K562 (cell line): Measurements from ENCODE around the gene EMC10. TPM values are rescaled to one million over a fixed set of nuclear protein-coding genes. Genes with fewer than 3 reads are reported as not detected.

ENCODE experiments used
- ATAC-seq: fragments of 200-7000 bp; cut with Tn5 transposase; 3 replicates; pipeline ENCODE4 v1.9.1; 2020; ENCODE audit warnings: moderate library complexity
- BruUV-seq: library from RNA; stranded (reverse); fragments of 400-500 nt; replicated peaks from 2 replicates; lab custom pipeline; 2021; lab: Mats Ljungman, UMichigan
- CTCF ChIA-PET: fragments of 300-600 bp; formaldehyde crosslinking; extraction: SDS; loops from one replicate; lab custom pipeline; 2021; ENCODE audit warnings: low intra/inter-chr PET ratio; lab: Yijun Ruan, JAX
- POLR2A ChIA-PET: fragments of 300-600, 350-650 bp; sonication (Branson Sonifier 250); formaldehyde crosslinking; extraction: SDS; loops from one replicate; lab custom pipeline; 2021; ENCODE audit warnings: antibody characterized with exemption, inconsistent platforms; lab: Yijun Ruan, JAX
- DNase-seq, 4 experiments: peaks; one replicate each; pipeline versions ENCODE4 v3.0.0 to v3.0.0-alpha.2; 2011 to 2018; ENCODE audit warnings: low spot score in 3 of 4, mixed read lengths in 3 of 4; ENCODE audit errors: extremely low read depth in 1 of 4
- FAIRE-seq: peaks from 2 replicates; lab custom pipeline; 2011; peaks lifted over from hg19 to GRCh38; lab: Jason Lieb, UNC
- H2AFZ ChIP-seq: 2 replicates; pipeline ENCODE4 v1.6.0; 2011; ENCODE audit warnings: low read depth, low read length, control low read depth, inconsistent platforms
- H3K27ac ChIP-seq: fragments of 200-600 bp; 3 replicates; pipeline ENCODE4 v1.8.0; 2011; ENCODE audit warnings: low read depth, mild to moderate bottlenecking, control low read depth, inconsistent platforms, low read length, moderate library complexity, mixed read lengths; ENCODE audit errors: extremely low read depth
- H3K27me3 ChIP-seq, 2 experiments: fragments of 300-600 bp in 1 of 2; 2 replicates in 1 of 2; 3 replicates in 1 of 2; pipeline versions ENCODE4 v1.6.0 to v1.8.0; 2011; ENCODE audit warnings: inconsistent platforms in 2 of 2, low read length in 2 of 2, mild to moderate bottlenecking in 1 of 2, mixed read lengths in 1 of 2, moderate library complexity in 1 of 2; ENCODE audit not compliant: control insufficient read depth in 2 of 2, insufficient read depth in 2 of 2
- H3K36me3 ChIP-seq: fragments of 300-600 bp; 3 replicates; pipeline ENCODE4 v1.8.0; 2011; ENCODE audit warnings: mild to moderate bottlenecking, low read length, inconsistent platforms; ENCODE audit not compliant: control insufficient read depth, insufficient read depth
- H3K4me1 ChIP-seq, 2 experiments: fragments of 200-600 bp in 1 of 2; replicated peaks in 1 of 2; 2 replicates in 1 of 2; 3 replicates in 1 of 2; pipeline versions ENCODE4 v1.5.1 to v1.8.0; 2011; ENCODE audit warnings: inconsistent platforms in 2 of 2, low read length in 2 of 2, mild to moderate bottlenecking in 1 of 2, mixed read lengths in 1 of 2, moderate library complexity in 1 of 2; ENCODE audit not compliant: control insufficient read depth in 2 of 2, insufficient read depth in 2 of 2
- H3K4me2 ChIP-seq: 2 replicates; pipeline ENCODE4 v1.6.1; 2011; ENCODE audit warnings: low read length, control low read depth, inconsistent platforms, mixed read lengths; ENCODE audit not compliant: insufficient read depth
- H3K4me3 ChIP-seq: fragments of 200-600 bp; sonication (generic), shearing (Covaris generic); 2 replicates; pipeline ENCODE4 v1.5.1; 2016; ENCODE audit warnings: control low read depth, inconsistent platforms
- H3K79me2 ChIP-seq: fragments of 200-600 bp; 3 replicates; pipeline ENCODE4 v1.8.0; 2011; ENCODE audit warnings: low read length, inconsistent platforms; ENCODE audit not compliant: control insufficient read depth, insufficient read depth
- H3K9ac ChIP-seq, 2 experiments: 2 replicates each; pipeline versions ENCODE4 v1.6.0 to v1.6.1; 2011; ENCODE audit warnings: low read depth in 2 of 2, low read length in 2 of 2, control low read depth in 1 of 2, inconsistent platforms in 1 of 2, mild to moderate bottlenecking in 1 of 2, mixed read lengths in 1 of 2; ENCODE audit not compliant: insufficient read depth in 1 of 2
- H3K9me1 ChIP-seq: one replicate; pipeline ENCODE4 v1.6.0; 2011; ENCODE audit warnings: inconsistent platforms, mild to moderate bottlenecking, low read length, moderate library complexity; ENCODE audit not compliant: control insufficient read depth, insufficient read depth
- H3K9me3 ChIP-seq: replicated peaks from 2 replicates; pipeline ENCODE4 v1.5.1; 2011; ENCODE audit warnings: low read depth, low read length, inconsistent platforms; ENCODE audit not compliant: control insufficient read depth, insufficient read depth
- H4K20me1 ChIP-seq: replicated peaks from 2 replicates; pipeline ENCODE4 v1.6.1; 2011; ENCODE audit warnings: low read length, inconsistent platforms, mixed read lengths; ENCODE audit not compliant: control insufficient read depth, insufficient read depth
- CBFA2T2 ChIP-seq: fragments of 450-650 bp; conservative IDR thresholded peaks from 2 replicates; pipeline ENCODE4 v1.6.1; 2017; ENCODE audit warnings: mild to moderate bottlenecking
- PHF8 ChIP-seq: fragments of 200-600 bp; sonication (generic); IDR thresholded peaks from 2 replicates; pipeline ENCODE4 v1.6.1; 2012; ENCODE audit warnings: mixed run types, mild to moderate bottlenecking, inconsistent platforms, low read length, moderate library complexity, borderline replicate concordance
- POLR2G ChIP-seq: fragments of 200-400 bp; formaldehyde crosslinking; IDR thresholded peaks from 2 replicates; pipeline ENCODE4 v1.6.1; 2017; ENCODE audit warnings: low read depth, mild to moderate bottlenecking, antibody characterized with exemption, low read length, moderate library complexity
- PRMT5 ChIP-seq: sonication (generic); formaldehyde crosslinking; IDR thresholded peaks from 2 replicates; pipeline ENCODE4 v1.5.0; 2020; ENCODE audit warnings: missing genetic modification reagents
- RBFOX2 ChIP-seq: fragments of 200-400 bp; formaldehyde crosslinking; IDR thresholded peaks from 2 replicates; pipeline ENCODE4 v1.6.1; 2017; ENCODE audit warnings: low read depth, mild to moderate bottlenecking, low read length, moderate library complexity
- RCOR1 ChIP-seq, 2 experiments: IDR thresholded peaks; 2 replicates each; pipeline ENCODE4 v1.6.1; 2012; ENCODE audit warnings: low read depth in 2 of 2, low read length in 2 of 2, borderline replicate concordance in 1 of 2, improper control_type of control experiment in 1 of 2
- WGBS: fragments of 100-300 bp; shearing (Covaris generic); methylation state at CpG from one replicate; pipeline ENCODE4 v1.1.6; 2016; ENCODE audit warnings: low coverage, mixed read lengths; ENCODE audit not compliant: insufficient coverage; ENCODE audit errors: missing lambda C conversion rate; 5-methylcytosine and 5-hydroxymethylcytosine counted together
- in situ Hi-C: fragments of 300-500 bp; cut with MboI; formaldehyde crosslinking; loops from 4 replicates; pipeline ENCODE4 v1.15.0; 2018; ENCODE audit warnings: inconsistent platforms, mixed read lengths
- intact Hi-C: fragments of 100-400 bp; cut with micrococcal nuclease; formaldehyde crosslinking; loops from 2 replicates; pipeline ENCODE4 v1.14.2; 2022
- polyA plus RNA-seq, 8 experiments: library from polyadenylated mRNA; depleted of rRNA in 4 of 8; stranded (reverse) in 5 of 8; unstranded in 3 of 8; fragments of >200 nt; fragmentation: Nextera tagmentation in 2 of 8; fragmentation: Illumina TruSeq in 1 of 8; extraction: Ambion mirVana in 2 of 8; extraction: Trizol in 1 of 8; gene quantifications; 2 replicates each; pipeline versions ENCODE4 v1.2.1 to v1.2.3, GENCODE V29; 2011 to 2014; ENCODE audit warnings: inconsistent platforms in 1 of 8, missing spikeins in 1 of 8
- total RNA-seq, 7 experiments: library from RNA; depleted of rRNA in 6 of 7; stranded (reverse); fragments of >200 nt in 6 of 7; fragmentation: Illumina TruSeq in 2 of 7; extraction: Trizol in 2 of 7; gene quantifications; 2 replicates each; pipeline versions ENCODE4 v1.2.1 to v1.2.3, GENCODE V29; 2011 to 2021; ENCODE audit warnings: low replicate concordance in 1 of 7

EMC10 gene
- total and polyA plus RNA-seq, 9 of the 15 experiments (the other 6 are each of a cell fraction or from before 2014, with no cell fraction given): 1.4 to 46.0 (median 13.1) TPM

DNA sequence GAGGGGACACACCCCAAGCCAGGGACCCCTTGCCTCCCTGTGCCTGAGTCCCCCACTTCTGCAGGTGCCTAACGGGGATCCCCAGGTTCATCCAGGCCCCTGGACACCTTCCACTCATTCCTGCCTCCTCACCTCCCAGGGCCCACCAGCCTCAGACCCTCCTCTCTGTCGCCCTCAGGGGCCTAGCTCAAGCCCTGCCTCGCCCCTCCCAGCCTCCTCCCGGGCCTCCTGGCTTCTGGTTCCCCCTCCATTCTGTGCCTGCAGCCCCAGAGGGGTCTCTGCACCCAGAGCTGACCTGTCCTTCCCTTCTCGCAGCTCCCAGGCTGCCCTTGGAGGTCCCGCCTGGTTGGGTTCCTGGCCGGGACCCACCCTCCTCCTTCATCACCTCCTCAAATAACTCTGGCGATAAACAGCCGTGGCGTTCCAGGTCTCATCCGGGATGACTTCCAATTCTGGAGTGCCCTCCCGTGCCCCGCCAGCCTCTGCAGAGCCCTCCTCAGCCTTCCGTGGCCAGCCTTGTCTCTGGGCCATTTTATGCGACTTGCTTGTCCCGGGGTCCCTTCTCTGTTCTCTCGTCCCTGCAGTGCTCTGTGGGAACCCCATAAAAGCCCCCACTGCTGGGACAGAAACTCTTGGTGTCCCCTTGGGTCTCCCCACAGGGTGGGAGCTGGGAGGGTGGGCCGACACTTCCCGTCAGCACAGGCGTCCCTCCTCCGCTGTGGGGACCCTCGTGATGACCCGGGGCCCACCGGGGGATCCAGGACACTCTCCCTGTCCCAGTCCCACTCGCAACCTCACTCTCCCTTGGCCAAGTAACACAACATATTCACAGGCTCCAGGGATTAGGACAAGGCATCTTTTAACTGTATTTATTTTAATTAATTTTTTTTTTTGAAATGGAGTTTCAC, 25.5 kb downstream of the EMC10 start:
- no peak for DNase-seq
- no TSS peak for BruUV-seq
- no peak for FAIRE-seq
- intact Hi-C loops (no loop called here), in situ Hi-C loops (no loop called here)
- H3K79me2 ChIP-seq: no peaks in the 10 kb centered on the region
- no peak overlapping the region for H3K27ac ChIP-seq
- peaks cover 0 to 33% of the 10 kb centered on the region in 2 experiments; a peak in 4 of 5 replicates for H3K4me1 ChIP-seq
- ChIA-PET POLR2A (interaction anchor here (0.5 to 0.6 kb wide), 2 partner anchors 151 to 200 kb away, joined by 3 to 4 read pairs; no protein-coding TSS in a partner anchor), CTCF (no interaction called here)
- no peaks in the 10 kb centered on the region for H3K9me3 ChIP-seq
- WGBS: 55% methylated on average over 25 of the region's 25 CpGs
- no peak for TF ChIP-seq CBFA2T2
- H3K36me3 ChIP-seq: no peaks in the 10 kb centered on the region
- H2AFZ ChIP-seq: no peak overlapping the region
- no peaks in the 10 kb centered on the region for H4K20me1 ChIP-seq
- no peaks in the 10 kb centered on the region for H3K9me1 ChIP-seq
- peak overlapping the region in 1 of 2 experiments; percentile 66; a peak in 1 of 4 replicates for H3K9ac ChIP-seq
- no peak for ATAC-seq
- no peak overlapping the region for H3K4me2 ChIP-seq
- no peak overlapping the region for H3K4me3 ChIP-seq
- no peaks in the 10 kb centered on the region for H3K27me3 ChIP-seq

DNA sequence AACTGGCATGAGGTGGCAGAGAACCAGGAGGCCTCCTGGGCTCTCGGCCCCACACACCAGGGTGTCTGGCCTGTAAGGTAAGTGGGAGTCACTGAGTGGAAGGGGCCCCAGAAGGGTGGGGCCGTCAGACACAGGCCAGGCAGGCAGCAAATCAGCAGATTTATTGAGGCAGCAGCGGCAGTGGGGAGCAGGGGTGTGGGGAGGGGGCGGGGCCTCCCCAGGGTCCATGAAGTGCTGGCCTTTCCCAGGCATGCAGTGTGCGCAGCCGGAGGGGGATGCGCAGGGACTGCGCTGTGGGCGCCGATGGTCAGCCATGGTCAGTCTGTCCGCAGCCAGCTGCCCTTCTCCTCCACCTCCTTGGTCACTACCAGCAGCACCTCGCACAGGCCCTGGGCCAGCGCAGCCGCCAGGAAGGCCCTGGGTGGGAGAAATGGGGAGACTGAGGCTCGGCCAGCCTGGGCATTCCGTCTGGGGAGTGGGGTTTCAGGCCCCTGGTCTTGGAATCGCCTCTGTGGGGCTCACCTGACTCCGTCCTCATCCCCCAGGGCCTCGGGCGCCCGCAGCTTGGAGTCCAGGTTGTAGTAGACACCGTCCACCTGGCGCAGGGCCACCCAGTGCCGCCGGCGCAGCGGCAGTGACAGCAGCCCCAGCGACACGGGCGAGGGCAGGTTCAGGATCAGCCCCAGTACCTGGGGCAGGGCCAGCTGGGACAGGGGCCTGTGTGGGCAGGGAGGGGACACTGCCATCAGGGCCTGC, 29.7 kb downstream of the EMC10 start:
- BruUV-seq: no TSS peak
- intact Hi-C loops: no loop called here
- in situ Hi-C loops: no loop called here
- 83% methylated on average over 19 of the region's 30 CpGs for WGBS
- Histone ChIP-seq H3K79me2 (no peaks in the 10 kb centered on the region; the same call in 2 of the 3 replicates), H2AFZ (no peak overlapping the region), H3K4me1 (peaks cover 5 to 46% of the 10 kb centered on the region in 2 experiments; a peak in 4 of 5 replicates), H3K9ac (peak overlapping the region in 1 of 2 experiments; percentile 68; a peak in 2 of 4 replicates), H3K9me3 (no peaks in the 10 kb centered on the region), H3K4me2 (no peak overlapping the region), H3K27me3 (no peaks in the 10 kb centered on the region), H3K36me3 (no peaks in the 10 kb centered on the region), H3K4me3 (no peak overlapping the region), H3K9me1 (peaks cover 4% of the 10 kb centered on the region), H4K20me1 (no peaks in the 10 kb centered on the region), H3K27ac (no peak overlapping the region)
- TF ChIP-seq PRMT5 (CRISPR knock-in tag): no peak
- 0 out of 2 replicates have a peak, but pooled peaks have one; percentile 26 for TF ChIP-seq RBFOX2
- TF ChIP-seq RCOR1 (IDR thresholded peaks at IDR 0.05; ENCODE audit: borderline replicate concordance in 1 of 2, low read depth in 2 of 2, low read length in 2 of 2): no peak
- TF ChIP-seq PHF8: no peak
- peak; percentile 35; the same call in 1 of the 2 replicates for TF ChIP-seq POLR2G
- CTCF ChIA-PET: no interaction called here
- no peak for DNase-seq
- POLR2A ChIA-PET: interaction anchor here (0.6 kb wide), 1 partner anchor 23 kb away, joined by 3 read pairs; no protein-coding TSS in a partner anchor
- FAIRE-seq: no peak
- 0 out of 3 replicates have a peak, but pooled peaks have one; percentile 14 for ATAC-seq
